K562 (cell line): ENCODE results near the gene AGPAT1. TPM values are rescaled to one million over a fixed set of nuclear protein-coding genes. Genes with fewer than 3 reads are reported as not detected.

Experiments used
- BRD9 ChIP-seq: fragments of 450-650 bp; IDR thresholded peaks from 2 replicates; pipeline ENCODE4 v1.6.1; 2018; ENCODE audit warnings: low read depth; ENCODE audit not compliant: partially characterized antibody
- CHD1 ChIP-seq: fragments of 200-600 bp; sonication (generic); IDR thresholded peaks from one replicate; pipeline ENCODE4 v1.6.1; 2012; ENCODE audit warnings: mild to moderate bottlenecking, moderate library complexity, low read length, inconsistent platforms
- DPF2 ChIP-seq: fragments of 450-650 bp; IDR thresholded peaks from 2 replicates; pipeline ENCODE4 v1.6.1; 2016
- FOXK1 ChIP-seq: sonication (generic); formaldehyde crosslinking; IDR thresholded peaks from 2 replicates; pipeline ENCODE4 v1.8.0; 2022; ENCODE audit warnings: missing genetic modification reagents, mild to moderate bottlenecking, borderline replicate concordance
- GATAD2A ChIP-seq: fragments of 450-650 bp; IDR thresholded peaks from 2 replicates; pipeline ENCODE4 v1.6.1; 2017
- HDAC6 ChIP-seq: IDR thresholded peaks from 2 replicates; pipeline ENCODE4 v1.6.1; 2012; ENCODE audit warnings: low read depth, mild to moderate bottlenecking, control low read depth, inconsistent platforms, low read length, moderate library complexity
- HMGXB4 ChIP-seq: sonication (generic); formaldehyde crosslinking; IDR thresholded peaks from 2 replicates; pipeline ENCODE4 v1.8.1; 2023; ENCODE audit warnings: mild to moderate bottlenecking, missing genetic modification reagents
- ILK ChIP-seq: fragments of 450-650 bp; IDR thresholded peaks from 2 replicates; pipeline ENCODE4 v1.6.1; 2016; ENCODE audit warnings: missing genetic modification characterization, low read depth, mild to moderate bottlenecking, missing compliant biosample characterization, moderate library complexity, borderline replicate concordance
- KAT8 ChIP-seq: fragments of 450-650 bp; IDR thresholded peaks from 2 replicates; pipeline ENCODE4 v1.6.1; 2016; ENCODE audit warnings: low read depth, mild to moderate bottlenecking
- KDM5B ChIP-seq: fragments of 200-600 bp; sonication (generic); IDR thresholded peaks from 2 replicates; pipeline ENCODE4 v1.6.1; 2012; ENCODE audit warnings: low read depth, mild to moderate bottlenecking, moderate library complexity, low read length, control low read depth, inconsistent platforms; ENCODE audit not compliant: insufficient replicate concordance
- PHF20 ChIP-seq: fragments of 450-650 bp; IDR thresholded peaks from 2 replicates; pipeline ENCODE4 v1.6.1; 2018; ENCODE audit not compliant: partially characterized antibody
- POU5F1 ChIP-seq: fragments of 150-350 bp; IDR thresholded peaks from 2 replicates; pipeline ENCODE4 v1.6.1; 2014; ENCODE audit warnings: borderline replicate concordance, low read length, low read depth, mild to moderate bottlenecking; ENCODE audit not compliant: partially characterized antibody
- RUNX1 ChIP-seq: sonication (generic); IDR thresholded peaks from 2 replicates; pipeline ENCODE4 v1.6.1; 2016; ENCODE audit warnings: antibody characterized with exemption, low read depth
- SMARCA4 ChIP-seq: fragments of 450-650 bp; IDR thresholded peaks from 2 replicates; pipeline ENCODE4 v1.6.1; 2016
- SMARCA5 ChIP-seq: fragments of 450-650 bp; IDR thresholded peaks from 2 replicates; pipeline ENCODE4 v1.6.1; 2016
- TBL1XR1 ChIP-seq, 2 experiments: IDR thresholded peaks; 2 replicates each; pipeline ENCODE4 v1.6.1; 2012; ENCODE audit warnings: improper control_type of control experiment in 2 of 2, low read length in 2 of 2, mild to moderate bottlenecking in 1 of 2
- USF2 ChIP-seq: sonication (generic); formaldehyde crosslinking; IDR thresholded peaks from 2 replicates; pipeline ENCODE4 v1.5.0; 2020; ENCODE audit warnings: missing genetic modification reagents
- ZFPM2 ChIP-seq: fragments of 250-450 bp; sonication (Bioruptor Pico); IDR thresholded peaks from 2 replicates; pipeline ENCODE4 v1.5.1; 2022; ENCODE audit warnings: mild to moderate bottlenecking
- polyA plus RNA-seq, 8 experiments: library from polyadenylated mRNA; depleted of rRNA in 4 of 8; stranded (reverse) in 5 of 8; unstranded in 3 of 8; fragments of >200 nt; fragmentation: Nextera tagmentation in 2 of 8; fragmentation: Illumina TruSeq in 1 of 8; extraction: Ambion mirVana in 2 of 8; extraction: Trizol in 1 of 8; gene quantifications; 2 replicates each; pipeline versions ENCODE4 v1.2.1 to v1.2.3, GENCODE V29; 2011 to 2014; ENCODE audit warnings: inconsistent platforms in 1 of 8, missing spikeins in 1 of 8
- total RNA-seq, 7 experiments: library from RNA; depleted of rRNA in 6 of 7; stranded (reverse); fragments of >200 nt in 6 of 7; fragmentation: Illumina TruSeq in 2 of 7; extraction: Trizol in 2 of 7; gene quantifications; 2 replicates each; pipeline versions ENCODE4 v1.2.1 to v1.2.3, GENCODE V29; 2011 to 2021; ENCODE audit warnings: low replicate concordance in 1 of 7
- TF ChIP-seq, protein P1 (sequence below), 2 experiments: IDR thresholded peaks; 2 replicates each; pipeline ENCODE4 v1.6.1; 2011; ENCODE audit warnings: borderline replicate concordance in 1 of 2, control low read depth in 1 of 2, low read depth in 1 of 2, low read length in 1 of 2, mild to moderate bottlenecking in 1 of 2, mixed read lengths in 1 of 2, moderate library complexity in 1 of 2; ENCODE audit not compliant: insufficient read depth in 1 of 2, insufficient read length in 1 of 2, poor library complexity in 1 of 2, severe bottlenecking in 1 of 2; ENCODE audit errors: extremely low read depth in 1 of 2
- TF ChIP-seq, protein P2 (sequence below): fragments of 450-650 bp; formaldehyde crosslinking; IDR thresholded peaks from 2 replicates; pipeline ENCODE4 v1.4.0; 2020; ENCODE audit warnings: mild to moderate bottlenecking, moderate library complexity
- TF ChIP-seq, protein P3 (sequence below): fragments of 450-650 bp; IDR thresholded peaks from 2 replicates; pipeline ENCODE4 v1.6.1; 2016; ENCODE audit warnings: mild to moderate bottlenecking

Gene AGPAT1
- total and polyA plus RNA-seq, 9 of the 15 experiments (the other 6 are each of a cell fraction or from before 2014, with no cell fraction given): 37.9 to 176 (median 69.4) TPM

GRCh38 chr6:32176476-32177182, 745 bp upstream of the AGPAT1 start (continued):
- TF ChIP-seq, protein P1, sequence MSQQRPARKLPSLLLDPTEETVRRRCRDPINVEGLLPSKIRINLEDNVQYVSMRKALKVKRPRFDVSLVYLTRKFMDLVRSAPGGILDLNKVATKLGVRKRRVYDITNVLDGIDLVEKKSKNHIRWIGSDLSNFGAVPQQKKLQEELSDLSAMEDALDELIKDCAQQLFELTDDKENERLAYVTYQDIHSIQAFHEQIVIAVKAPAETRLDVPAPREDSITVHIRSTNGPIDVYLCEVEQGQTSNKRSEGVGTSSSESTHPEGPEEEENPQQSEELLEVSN (IDR thresholded peaks at IDR 0.05; ENCODE audit: borderline replicate concordance in 1 of 2, extremely low read depth in 1 of 2, insufficient read depth in 1 of 2, insufficient read length in 1 of 2, low read depth in 1 of 2, low read length in 1 of 2, poor library complexity in 1 of 2, severe bottlenecking in 1 of 2): no peak
- 0 out of 2 replicates have a peak, but pooled peaks have one; percentile 31 for TF ChIP-seq ZFPM2 (CRISPR knock-in tag)
- TF ChIP-seq, protein P2, sequence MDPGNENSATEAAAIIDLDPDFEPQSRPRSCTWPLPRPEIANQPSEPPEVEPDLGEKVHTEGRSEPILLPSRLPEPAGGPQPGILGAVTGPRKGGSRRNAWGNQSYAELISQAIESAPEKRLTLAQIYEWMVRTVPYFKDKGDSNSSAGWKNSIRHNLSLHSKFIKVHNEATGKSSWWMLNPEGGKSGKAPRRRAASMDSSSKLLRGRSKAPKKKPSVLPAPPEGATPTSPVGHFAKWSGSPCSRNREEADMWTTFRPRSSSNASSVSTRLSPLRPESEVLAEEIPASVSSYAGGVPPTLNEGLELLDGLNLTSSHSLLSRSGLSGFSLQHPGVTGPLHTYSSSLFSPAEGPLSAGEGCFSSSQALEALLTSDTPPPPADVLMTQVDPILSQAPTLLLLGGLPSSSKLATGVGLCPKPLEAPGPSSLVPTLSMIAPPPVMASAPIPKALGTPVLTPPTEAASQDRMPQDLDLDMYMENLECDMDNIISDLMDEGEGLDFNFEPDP (CRISPR knock-in tag): no peak
- TF ChIP-seq CHD1: no peak
- TF ChIP-seq HMGXB4: no peak
- no peak for TF ChIP-seq HDAC6
- TF ChIP-seq KAT8: no peak
- no peak for TF ChIP-seq FOXK1 (CRISPR knock-in tag)
- TF ChIP-seq USF2: no peak; the same call in none of the 2 replicates
- TF ChIP-seq ILK (tag): no peak
- 0 out of 2 replicates have a peak, but pooled peaks have one; percentile 46 for TF ChIP-seq DPF2
- TF ChIP-seq TBL1XR1 (IDR thresholded peaks at IDR 0.05; ENCODE audit: low read length in 2 of 2): 0 out of 4 replicates have a peak, but pooled peaks of 1 of the 2 experiments have one; percentile 41
- TF ChIP-seq RUNX1: no peak
- no peak for TF ChIP-seq GATAD2A
- TF ChIP-seq BRD9: peak; percentile 11
- TF ChIP-seq PHF20: no peak
- peak; percentile 7 for TF ChIP-seq KDM5B
- TF ChIP-seq SMARCA4: 0 out of 2 replicates have a peak, but pooled peaks have one; percentile 7
- peak; percentile 11; the same call in 1 of the 2 replicates for TF ChIP-seq SMARCA5
- no peak for TF ChIP-seq POU5F1
- TF ChIP-seq, protein P3, sequence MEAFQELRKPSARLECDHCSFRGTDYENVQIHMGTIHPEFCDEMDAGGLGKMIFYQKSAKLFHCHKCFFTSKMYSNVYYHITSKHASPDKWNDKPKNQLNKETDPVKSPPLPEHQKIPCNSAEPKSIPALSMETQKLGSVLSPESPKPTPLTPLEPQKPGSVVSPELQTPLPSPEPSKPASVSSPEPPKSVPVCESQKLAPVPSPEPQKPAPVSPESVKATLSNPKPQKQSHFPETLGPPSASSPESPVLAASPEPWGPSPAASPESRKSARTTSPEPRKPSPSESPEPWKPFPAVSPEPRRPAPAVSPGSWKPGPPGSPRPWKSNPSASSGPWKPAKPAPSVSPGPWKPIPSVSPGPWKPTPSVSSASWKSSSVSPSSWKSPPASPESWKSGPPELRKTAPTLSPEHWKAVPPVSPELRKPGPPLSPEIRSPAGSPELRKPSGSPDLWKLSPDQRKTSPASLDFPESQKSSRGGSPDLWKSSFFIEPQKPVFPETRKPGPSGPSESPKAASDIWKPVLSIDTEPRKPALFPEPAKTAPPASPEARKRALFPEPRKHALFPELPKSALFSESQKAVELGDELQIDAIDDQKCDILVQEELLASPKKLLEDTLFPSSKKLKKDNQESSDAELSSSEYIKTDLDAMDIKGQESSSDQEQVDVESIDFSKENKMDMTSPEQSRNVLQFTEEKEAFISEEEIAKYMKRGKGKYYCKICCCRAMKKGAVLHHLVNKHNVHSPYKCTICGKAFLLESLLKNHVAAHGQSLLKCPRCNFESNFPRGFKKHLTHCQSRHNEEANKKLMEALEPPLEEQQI: no peak
